NCI-H748 (cell line): ENCODE measurements around the gene CMTM5.
"Not testable (repeated sequence)": the region's sequence is repeated elsewhere in the genome, so short reads cannot be mapped to it uniquely, and the experiment has no call there.

ENCODE experiments used
- DNase-seq: peaks from one replicate; lab custom pipeline; 2025; ENCODE audit not compliant: unreplicated experiment; lab: John Stamatoyannopoulos, UW

Gene CMTM5

GRCh38 chr14:23411563-23412525, 35.0 kb downstream of the CMTM5 start:
- no peak for DNase-seq

DNA sequence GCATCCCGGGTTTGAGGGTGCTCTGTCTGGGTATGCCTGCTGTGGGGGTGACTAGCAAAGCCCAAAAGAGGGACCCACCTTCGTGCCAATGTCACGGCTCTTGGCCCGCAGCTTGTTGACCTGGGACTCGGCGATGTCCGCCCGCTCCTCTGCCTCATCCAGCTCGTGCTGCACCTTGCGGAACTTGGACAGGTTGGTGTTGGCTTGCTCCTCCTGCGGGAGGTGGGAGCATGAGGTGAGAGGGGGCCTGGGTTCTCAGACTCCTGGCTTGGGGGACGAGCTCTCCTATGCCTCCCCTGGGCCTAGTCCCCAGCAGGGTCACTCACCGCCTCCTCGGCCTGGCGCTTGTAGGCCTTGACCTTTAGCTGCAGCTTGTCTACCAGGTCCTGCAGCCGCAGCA, 36.8 kb downstream of the CMTM5 start:
- DNase-seq, result no peak

- DNase-seq, result no peak
Observed at GRCh38 chr14:23414254-23414653, 37.4 kb downstream of the CMTM5 start.

DNA sequence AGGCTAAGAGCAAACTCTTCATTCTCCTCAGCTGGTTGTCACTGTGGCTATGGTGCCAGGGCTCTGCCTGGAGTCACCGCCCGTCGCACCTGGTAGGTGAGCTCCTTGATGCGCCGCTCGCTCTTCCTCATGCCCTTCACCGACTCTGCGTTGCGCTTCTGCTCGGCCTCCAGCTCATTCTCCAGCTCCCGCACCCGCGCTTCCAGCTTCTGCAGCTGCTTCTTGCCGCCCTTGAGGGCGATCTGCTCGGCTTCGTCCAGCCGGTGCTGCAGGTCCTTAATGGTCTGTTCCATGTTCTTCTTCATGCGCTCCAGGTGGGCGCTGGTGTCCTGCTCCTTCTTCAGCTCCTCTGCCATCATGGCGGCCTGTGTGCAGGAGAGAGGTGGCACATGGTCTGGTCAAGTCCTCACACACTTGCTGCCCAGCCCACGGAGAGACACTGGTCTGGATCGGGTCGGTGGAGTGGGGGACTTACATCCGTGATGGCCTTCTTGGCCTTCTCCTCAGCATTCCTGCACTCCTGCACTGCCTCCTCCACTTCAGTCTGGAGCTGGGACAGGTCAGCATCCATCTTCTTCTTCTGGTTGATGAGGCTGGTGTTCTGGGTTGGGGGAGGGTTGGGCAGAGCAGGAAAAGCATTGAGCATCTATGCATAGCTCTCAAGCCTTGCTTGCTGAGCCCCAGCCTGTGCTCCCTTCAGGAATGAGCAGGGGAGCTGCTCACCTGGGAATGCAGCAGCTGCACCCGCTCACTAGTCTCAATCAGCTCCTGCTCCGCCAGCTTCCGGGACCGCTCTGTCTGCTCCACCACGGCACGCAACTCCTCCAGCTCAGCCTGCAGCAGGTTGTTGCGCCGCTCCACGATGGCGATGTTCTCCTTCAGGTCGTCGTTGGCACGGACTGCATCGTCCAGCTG, 38.3 kb downstream of the CMTM5 start:
- DNase-seq, result no peak

DNA sequence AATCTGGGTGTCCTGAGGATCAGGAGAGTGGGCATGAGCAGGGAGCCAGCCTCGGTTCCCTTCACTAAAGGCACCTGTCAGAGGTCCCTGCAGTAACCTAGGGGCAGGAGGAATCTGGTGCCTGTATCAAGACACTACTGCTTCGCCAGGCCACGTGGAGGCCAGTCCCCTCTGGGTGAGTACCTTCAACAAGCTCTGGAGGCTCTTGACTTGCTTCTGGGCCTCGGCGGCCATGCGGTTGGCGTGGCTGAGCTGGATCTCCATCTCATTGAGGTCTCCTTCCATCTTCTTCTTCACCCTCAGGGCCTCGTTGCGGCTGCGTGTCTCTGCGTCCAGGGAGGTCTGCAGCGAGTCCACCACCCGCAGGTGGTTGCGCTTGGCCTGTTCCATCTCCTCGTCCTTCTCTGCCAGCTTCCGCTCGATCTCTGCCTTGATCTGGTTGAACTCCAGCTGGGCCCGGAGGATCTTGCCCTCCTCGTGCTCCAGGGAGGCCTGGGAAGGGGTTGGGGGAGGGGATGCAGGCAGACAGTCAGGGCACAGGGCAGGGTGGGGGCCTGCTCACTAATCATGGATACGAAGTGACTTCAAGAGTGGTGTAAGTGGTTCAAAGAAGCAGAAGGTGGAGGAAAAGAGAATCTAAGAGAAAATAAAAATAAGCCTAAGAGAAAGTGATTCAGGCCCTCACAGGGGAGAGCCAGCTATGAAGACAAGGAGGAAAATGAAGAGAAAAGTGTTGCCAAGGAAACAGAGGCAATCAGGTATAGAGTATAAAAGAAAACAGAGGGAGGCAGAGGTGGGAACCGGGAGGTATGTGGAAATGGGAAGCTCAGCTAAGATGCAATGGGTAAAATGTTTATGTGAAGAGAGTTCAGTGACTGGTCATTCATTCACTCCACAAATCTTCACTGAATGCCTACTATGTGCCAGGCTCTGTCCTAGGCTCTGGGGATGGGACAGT, 39.3 kb downstream of the CMTM5 start:
- DNase-seq, result no peak

DNA sequence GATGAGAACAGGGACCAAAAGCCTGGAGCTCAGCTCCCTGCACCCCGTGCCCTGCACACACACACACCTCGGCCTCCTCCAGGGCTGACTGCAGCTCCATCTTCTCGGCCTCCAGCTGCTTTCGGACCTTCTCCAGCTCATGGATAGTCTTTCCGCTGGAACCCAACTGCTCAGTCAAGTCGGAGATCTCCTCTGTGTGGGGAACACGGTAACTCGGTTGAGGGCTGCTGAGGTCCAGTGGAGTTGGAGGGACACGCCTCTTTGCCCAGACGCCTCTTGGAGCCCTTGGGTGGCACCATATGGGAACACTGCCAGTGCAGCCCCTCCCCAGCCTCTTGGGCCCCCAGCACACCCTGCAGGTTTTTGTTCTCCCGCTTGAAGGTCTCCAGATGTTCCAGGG, 40.0 kb downstream of the CMTM5 start:
- DNase-seq, result no peak

DNA sequence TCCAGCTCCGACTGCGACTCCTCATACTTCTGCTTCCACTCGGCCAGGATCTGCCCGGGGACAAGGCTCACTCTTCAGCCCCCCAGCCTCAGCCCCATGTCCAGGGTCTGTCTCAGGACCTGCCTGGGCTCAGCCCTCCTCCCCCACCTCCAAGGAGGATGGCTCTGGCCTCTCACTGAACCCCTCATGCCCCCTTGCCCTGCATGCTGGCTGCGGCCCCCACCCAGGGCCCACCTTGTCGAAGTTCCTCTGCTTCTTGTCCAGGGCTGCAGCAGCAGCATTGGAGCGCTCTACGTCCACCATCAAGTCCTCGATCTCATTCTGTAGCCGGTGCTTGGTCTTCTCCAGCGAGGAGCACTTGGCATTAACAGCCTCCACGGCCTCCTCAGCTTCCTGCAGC, 40.4 kb downstream of the CMTM5 start:
- not testable (repeated sequence) for DNase-seq

- no peak for DNase-seq
Observed at GRCh38 chr14:23418021-23418420, 41.2 kb downstream of the CMTM5 start.

GRCh38 chr14:23419646-23420045, 42.8 kb downstream of the CMTM5 start:
- not testable (repeated sequence) for DNase-seq

DNA sequence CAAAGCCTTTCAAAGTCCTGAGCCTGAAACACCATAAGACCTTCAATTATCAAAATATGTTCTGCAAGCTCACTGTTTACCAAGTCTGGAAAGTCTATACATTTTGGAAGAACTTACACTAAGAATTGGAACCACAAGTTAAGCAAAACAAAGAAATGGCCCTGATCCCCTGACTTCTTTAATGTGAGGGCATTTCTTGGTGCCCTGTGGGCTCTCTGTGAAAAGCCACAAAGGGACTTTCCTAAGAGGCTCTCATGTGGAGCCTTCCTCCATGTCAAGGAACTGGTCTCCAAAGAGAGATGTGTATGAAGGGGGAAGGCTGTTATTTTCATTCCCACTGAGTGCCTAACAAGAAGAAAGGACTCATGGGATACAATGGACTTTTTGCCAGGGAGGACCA, 44.7 kb downstream of the CMTM5 start:
- no peak for DNase-seq

- no peak for DNase-seq
Observed at GRCh38 chr14:23423657-23424056, 46.8 kb downstream of the CMTM5 start.

- DNase-seq, result no peak
Observed at GRCh38 chr14:23425169-23425568, 48.3 kb downstream of the CMTM5 start.

DNA sequence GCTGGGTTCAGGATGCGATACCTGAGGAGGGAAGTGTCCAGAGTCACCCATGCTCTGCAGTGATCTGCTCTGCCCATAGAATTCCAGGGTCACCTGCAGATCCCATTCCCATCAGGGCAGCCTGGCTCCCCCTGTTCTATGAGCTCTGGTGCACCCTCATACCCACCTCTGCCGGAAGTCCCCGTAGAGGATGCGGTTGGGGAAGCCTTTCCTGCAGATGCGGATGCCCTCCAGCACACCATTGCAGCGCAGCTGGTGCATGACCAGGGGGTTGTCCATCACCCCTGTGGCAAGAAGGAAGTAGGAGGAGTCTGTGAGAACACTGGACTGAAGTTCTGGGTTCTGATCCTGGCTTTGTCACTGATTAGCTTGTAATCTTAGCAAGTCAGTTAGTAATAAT, 49.0 kb downstream of the CMTM5 start:
- not testable (repeated sequence) for DNase-seq

- no peak for DNase-seq
Observed at GRCh38 chr14:23428686-23429495, 52.0 kb downstream of the CMTM5 start.
